DOHH2 (cell line): ENCODE data around the gene ARL6IP6.

Source experiments
- H3F3A ChIP-seq: fragments of 200-600 bp; sonication (generic), shearing (Covaris generic); 2 replicates; pipeline ENCODE4 v1.6.0; 2016; ENCODE audit warnings: antibody characterized with exemption, mild to moderate bottlenecking; ENCODE audit not compliant: control insufficient read depth, insufficient read depth
- H3K27ac ChIP-seq: fragments of 200-600 bp; sonication (generic); 2 replicates; pipeline ENCODE4 v1.5.1; 2014; ENCODE audit warnings: low read depth, mild to moderate bottlenecking, low read length, moderate library complexity
- H3K27me3 ChIP-seq: fragments of 200-600 bp; sonication (generic); 2 replicates; pipeline ENCODE4 v1.6.1; 2014; ENCODE audit warnings: mild to moderate bottlenecking, low read length, mixed read lengths; ENCODE audit not compliant: control insufficient read depth
- H3K36me3 ChIP-seq: fragments of 200-600 bp; sonication (generic); 2 replicates; pipeline ENCODE4 v1.6.1; 2014; ENCODE audit warnings: mild to moderate bottlenecking, low read length, moderate library complexity, mixed read lengths; ENCODE audit not compliant: control insufficient read depth
- H3K4me1 ChIP-seq: fragments of 200-600 bp; sonication (generic); 2 replicates; pipeline ENCODE4 v1.6.1; 2014; ENCODE audit warnings: mild to moderate bottlenecking, low read length, mixed read lengths; ENCODE audit not compliant: control insufficient read depth
- H3K4me2 ChIP-seq: fragments of 200-600 bp; sonication (generic); 2 replicates; pipeline ENCODE4 v1.6.0; 2014; ENCODE audit warnings: mild to moderate bottlenecking, low read length, moderate library complexity
- H3K4me3 ChIP-seq: fragments of 200-600 bp; sonication (generic); 2 replicates; pipeline ENCODE4 v1.5.1; 2014; ENCODE audit warnings: mild to moderate bottlenecking, low read length, mixed read lengths
- H3K79me2 ChIP-seq: fragments of 200-600 bp; sonication (generic); 2 replicates; pipeline ENCODE4 v1.6.1; 2014; ENCODE audit warnings: mild to moderate bottlenecking, low read length, mixed read lengths; ENCODE audit not compliant: control insufficient read depth
- H3K9me2 ChIP-seq: fragments of 200-600 bp; sonication (generic); replicated peaks from 2 replicates; pipeline ENCODE4 v1.6.1; 2014; ENCODE audit warnings: mild to moderate bottlenecking, low read length, mixed read lengths; ENCODE audit not compliant: control insufficient read depth
- H3K9me3 ChIP-seq: fragments of 200-600 bp; sonication (generic); 2 replicates; pipeline ENCODE4 v1.6.1; 2014; ENCODE audit warnings: antibody characterized with exemption, low read length, mixed read lengths; ENCODE audit not compliant: control insufficient read depth, insufficient read depth
- H4K20me1 ChIP-seq: fragments of 200-600 bp; sonication (generic); 2 replicates; pipeline ENCODE4 v1.6.0; 2014; ENCODE audit warnings: low read depth, mild to moderate bottlenecking, antibody characterized with exemption, low read length, moderate library complexity; ENCODE audit not compliant: control insufficient read depth, insufficient read depth
- CTCF ChIP-seq: fragments of 200-600 bp; sonication (generic); IDR thresholded peaks from one replicate; pipeline ENCODE4 v1.5.1; 2014; ENCODE audit warnings: antibody characterized with exemption, mild to moderate bottlenecking, low read depth, low read length; ENCODE audit not compliant: poor library complexity, severe bottlenecking
- EZH2phosphoT487 ChIP-seq: fragments of 200-600 bp; sonication (generic); IDR thresholded peaks from 2 replicates; pipeline ENCODE4 v1.6.1; 2017; ENCODE audit warnings: borderline replicate concordance, mild to moderate bottlenecking, antibody characterized with exemption, low read length, moderate library complexity, mixed read lengths

Gene ARL6IP6

GRCh38 chr2:152695763-152696162, 22.7 kb upstream of the ARL6IP6 start:
- Histone ChIP-seq H3K9me2 (no peaks in the 10 kb centered on the region), H3K4me3 (no peak overlapping the region), H4K20me1 (peaks cover 10% of the 10 kb centered on the region; the same call in 1 of the 2 replicates), H3K4me1 (peaks cover 8% of the 10 kb centered on the region), H3K4me2 (no peak overlapping the region), H3K9me3 (no peaks in the 10 kb centered on the region), H3K79me2 (peaks cover 84% of the 10 kb centered on the region), H3K27me3 (no peaks in the 10 kb centered on the region), H3F3A (peaks cover 15% of the 10 kb centered on the region), H3K36me3 (peaks cover 74% of the 10 kb centered on the region), H3K27ac (no peak overlapping the region)
- TF ChIP-seq EZH2phosphoT487 (no peak), CTCF (no peak)

GRCh38 chr2:152696476-152696875, 21.9 kb upstream of the ARL6IP6 start:
- H3K9me2 ChIP-seq = no peaks in the 10 kb centered on the region
- peaks cover 92% of the 10 kb centered on the region for H3K79me2 ChIP-seq
- peaks cover 13% of the 10 kb centered on the region; the same call in 1 of the 2 replicates for H4K20me1 ChIP-seq
- H3K4me2 ChIP-seq = no peak overlapping the region
- peaks cover 8% of the 10 kb centered on the region for H3K4me1 ChIP-seq
- no peak overlapping the region for H3K27ac ChIP-seq
- peaks cover 15% of the 10 kb centered on the region for H3F3A ChIP-seq
- TF ChIP-seq EZH2phosphoT487 (no peak), CTCF (no peak)
- H3K27me3 ChIP-seq = no peaks in the 10 kb centered on the region
- H3K36me3 ChIP-seq = peaks cover 77% of the 10 kb centered on the region
- no peaks in the 10 kb centered on the region for H3K9me3 ChIP-seq
- H3K4me3 ChIP-seq = no peak overlapping the region

- Histone ChIP-seq H3K4me2 (no peak overlapping the region), H3K9me2 (no peaks in the 10 kb centered on the region), H3K4me1 (peaks cover 8% of the 10 kb centered on the region), H3K4me3 (no peak overlapping the region), H4K20me1 (peaks cover 28% of the 10 kb centered on the region), H3K9me3 (no peaks in the 10 kb centered on the region), H3K27me3 (no peaks in the 10 kb centered on the region), H3K79me2 (peaks cover 100% of the 10 kb centered on the region), H3K36me3 (peaks cover 81% of the 10 kb centered on the region), H3F3A (peaks cover 4% of the 10 kb centered on the region; the same call in 1 of the 2 replicates), H3K27ac (no peak overlapping the region)
- TF ChIP-seq CTCF = no peak
- no peak for TF ChIP-seq EZH2phosphoT487
Observed at GRCh38 chr2:152701198-152701597, 17.2 kb upstream of the ARL6IP6 start.
